Gastroesophageal sphincter (tissue), 4 donors: Measurements from ENCODE around the gene MIPOL1. TPM values are rescaled to one million over a fixed set of nuclear protein-coding genes. Genes with fewer than 3 reads are reported as not detected.

Experiments
- ATAC-seq: fragments of 150-250 bp; one replicate; pipeline ENCODE4 v1.9.1; 2016; ENCODE audit warnings: mild to moderate bottlenecking, moderate library complexity
- H3K27ac ChIP-seq, 4 donors: fragments of 200-600 bp; sonication (generic) in 3 of 4; 1 replicate in 3 of 4; 2 replicates in 1 of 4; pipeline ENCODE4 v1.5.1; 2016 to 2019
- H3K27me3 ChIP-seq: fragments of 200-600 bp; sonication (generic); one replicate; pipeline ENCODE4 v1.5.1; 2019
- H3K36me3 ChIP-seq, 2 donors: fragments of 200-600 bp; sonication (generic); one replicate each; pipeline ENCODE4 v1.5.1; 2019; ENCODE audit warnings: control low read depth in 1 of 2
- H3K4me1 ChIP-seq, 3 donors: fragments of 200-600 bp; sonication (generic); 1 replicate in 2 of 3; 2 replicates in 1 of 3; pipeline ENCODE4 v1.5.1; 2016 to 2019; ENCODE audit warnings: control low read depth in 2 of 3
- H3K4me3 ChIP-seq, 2 donors: fragments of 200-600 bp; sonication (generic); one replicate each; pipeline ENCODE4 v1.5.1; 2019; ENCODE audit warnings: mild to moderate bottlenecking in 1 of 2, moderate library complexity in 1 of 2
- H3K9me3 ChIP-seq, 3 donors: fragments of 200-600 bp; sonication (generic); one replicate each; pipeline ENCODE4 v1.5.1; 2017 to 2019; ENCODE audit warnings: control low read depth in 2 of 3
- CTCF ChIP-seq, 4 experiments: fragments of 200-600 bp in 2 of 4; fragments of 450-650 bp in 2 of 4; sonication (generic) in 1 of 4; IDR thresholded peaks; one replicate each; pipeline ENCODE4 v1.5.1; 2017 to 2019; ENCODE audit warnings: antibody characterized with exemption in 4 of 4, mild to moderate bottlenecking in 2 of 4, moderate library complexity in 2 of 4
- EP300 ChIP-seq: sonication (generic); formaldehyde crosslinking; IDR thresholded peaks from one replicate; pipeline ENCODE4 v1.6.1; 2017; ENCODE audit warnings: antibody characterized with exemption, mild to moderate bottlenecking
- POLR2A ChIP-seq, 2 donors: fragments of 450-650 bp; IDR thresholded peaks; one replicate each; pipeline ENCODE4 v1.6.1; 2017; ENCODE audit warnings: antibody characterized with exemption in 2 of 2, mild to moderate bottlenecking in 2 of 2, moderate library complexity in 1 of 2
- POLR2AphosphoS5 ChIP-seq: sonication (generic); formaldehyde crosslinking; IDR thresholded peaks from one replicate; pipeline ENCODE4 v1.6.1; 2017; ENCODE audit warnings: antibody characterized with exemption
- WGBS, 2 donors: methylation state at CpG; one replicate each; pipeline ENCODE4 v1.1.5; 2018; ENCODE audit warnings: low coverage in 1 of 2; 5-methylcytosine and 5-hydroxymethylcytosine counted together
- total RNA-seq, 4 donors: library from RNA; depleted of rRNA; stranded (reverse); fragments of >200 nt; gene quantifications; one replicate each; pipeline ENCODE4 v1.1.0, GENCODE V29; 2016

MIPOL1 gene
- total RNA-seq, 4 donors from 2014 or later, result 10.6 to 32.8 (median 19.4) TPM

GRCh38 chr14:37275963-37276362 is 78.2 kb downstream of the MIPOL1 start:
- ATAC-seq, result no peak
- Histone ChIP-seq H3K36me3 (peaks cover 0 to 8% of the 10 kb centered on the region in 2 donors), H3K27ac (no peak overlapping the region), H3K4me1 (no peaks in the 10 kb centered on the region), H3K27me3 (no peaks in the 10 kb centered on the region), H3K4me3 (no peak overlapping the region), H3K9me3 (no peaks in the 10 kb centered on the region)
- TF ChIP-seq EP300 (no peak), CTCF (IDR thresholded peaks at IDR 0.05) (no peak), POLR2A (IDR thresholded peaks at IDR 0.05) (no peak), POLR2AphosphoS5 (no peak)

GRCh38 chr14:37278636-37279538 is 81.2 kb downstream of the MIPOL1 start:
- ATAC-seq, result no peak

GRCh38 chr14:37279818-37280217 is 82.1 kb downstream of the MIPOL1 start:
- Histone ChIP-seq H3K27me3 (no peaks in the 10 kb centered on the region), H3K36me3 (peaks cover 0 to 10% of the 10 kb centered on the region in 2 donors), H3K4me3 (no peak overlapping the region), H3K4me1 (no peaks in the 10 kb centered on the region), H3K9me3 (no peaks in the 10 kb centered on the region), H3K27ac (no peak overlapping the region)
- 86 to 100% methylated on average over 2 of the region's 2 CpGs for WGBS, 2 donors
- TF ChIP-seq POLR2AphosphoS5, result no peak
- no peak for TF ChIP-seq POLR2A (IDR thresholded peaks at IDR 0.05)
- no peak for TF ChIP-seq EP300
- TF ChIP-seq CTCF (IDR thresholded peaks at IDR 0.05), result no peak
- ATAC-seq, result no peak

More at GRCh38 chr14:37278636-37279538, 81.2 kb downstream of the MIPOL1 start:
- no peak overlapping the region for H3K27ac ChIP-seq
- TF ChIP-seq CTCF (IDR thresholded peaks at IDR 0.05) (no peak), POLR2A (IDR thresholded peaks at IDR 0.05) (no peak), EP300 (no peak), POLR2AphosphoS5 (no peak)
- H3K27me3 ChIP-seq, result no peaks in the 10 kb centered on the region
- no peak overlapping the region for H3K4me3 ChIP-seq
- H3K4me1 ChIP-seq, result no peaks in the 10 kb centered on the region
- WGBS, 2 donors, result 73 to 82% methylated on average over 5 of the region's 5 CpGs
- H3K36me3 ChIP-seq, result peaks cover 0 to 10% of the 10 kb centered on the region in 2 donors
- no peaks in the 10 kb centered on the region for H3K9me3 ChIP-seq

GRCh38 chr14:37284760-37285159 is 87.0 kb downstream of the MIPOL1 start:
- no peak for TF ChIP-seq POLR2A (IDR thresholded peaks at IDR 0.05)
- TF ChIP-seq CTCF (IDR thresholded peaks at IDR 0.05), result no peak
- TF ChIP-seq POLR2AphosphoS5, result no peak
- no peak for TF ChIP-seq EP300
- Histone ChIP-seq H3K36me3 (peaks cover 0 to 53% of the 10 kb centered on the region in 2 donors), H3K9me3 (no peaks in the 10 kb centered on the region), H3K27me3 (no peaks in the 10 kb centered on the region), H3K4me3 (no peak overlapping the region), H3K4me1 (no peaks in the 10 kb centered on the region), H3K27ac (no peak overlapping the region)
- ATAC-seq, result no peak

- no peak for TF ChIP-seq POLR2AphosphoS5
- no peak for TF ChIP-seq CTCF (IDR thresholded peaks at IDR 0.05)
- no peak for TF ChIP-seq POLR2A (IDR thresholded peaks at IDR 0.05)
- no peak for TF ChIP-seq EP300
- Histone ChIP-seq H3K36me3 (peaks cover 0 to 54% of the 10 kb centered on the region in 2 donors), H3K4me3 (no peak overlapping the region), H3K27ac (no peak overlapping the region), H3K4me1 (no peaks in the 10 kb centered on the region), H3K27me3 (no peaks in the 10 kb centered on the region), H3K9me3 (no peaks in the 10 kb centered on the region)
- 91 to 92% methylated on average over 4 to 5 of the region's 5 CpGs for WGBS, 2 donors
- no peak for ATAC-seq
Observed at GRCh38 chr14:37285220-37285619, 87.5 kb downstream of the MIPOL1 start.
